DND-41 (cell line): Measurements from ENCODE around the gene FNDC3B.

ENCODE experiments used
- ATAC-seq: fragments of 200-7000 bp; cut with Tn5 transposase; 3 replicates; pipeline ENCODE4 v1.9.1; 2021; ENCODE audit warnings: low read depth; ENCODE audit not compliant: insufficient read depth
- DNase-seq: peaks from one replicate; pipeline ENCODE4 v3.0.0-alpha.2; 2020
- H2AFZ ChIP-seq: 2 replicates; pipeline ENCODE4 v1.6.0; 2012; ENCODE audit warnings: low read depth, low read length
- H3K27ac ChIP-seq: 2 replicates; pipeline ENCODE4 v1.5.1; 2012; ENCODE audit warnings: low read length, inconsistent platforms
- H3K27me3 ChIP-seq: fragments of 200-600 bp; sonication (generic); 2 replicates; pipeline ENCODE4 v1.6.0; 2012; ENCODE audit warnings: low read length, mild to moderate bottlenecking, inconsistent platforms; ENCODE audit not compliant: insufficient read depth, poor library complexity
- H3K36me3 ChIP-seq: 2 replicates; pipeline ENCODE4 v1.5.1; 2012; ENCODE audit warnings: low read length, inconsistent platforms; ENCODE audit not compliant: insufficient read depth
- H3K4me1 ChIP-seq: 2 replicates; pipeline ENCODE4 v1.5.1; 2012; ENCODE audit warnings: mild to moderate bottlenecking, low read length; ENCODE audit not compliant: insufficient read depth
- H3K4me2 ChIP-seq: 2 replicates; pipeline ENCODE4 v1.6.0; 2012; ENCODE audit warnings: mild to moderate bottlenecking, moderate library complexity, low read length, inconsistent platforms; ENCODE audit not compliant: insufficient read depth
- H3K4me3 ChIP-seq, 2 experiments: fragments of 200-600 bp in 1 of 2; shearing (Covaris generic) in 1 of 2; 2 replicates each; pipeline ENCODE4 v1.5.1; 2012 to 2016; ENCODE audit warnings: inconsistent platforms in 2 of 2, low read length in 2 of 2, mild to moderate bottlenecking in 2 of 2, low read depth in 1 of 2, moderate library complexity in 1 of 2
- H3K79me2 ChIP-seq: 2 replicates; pipeline ENCODE4 v1.6.0; 2012; ENCODE audit warnings: low read length, inconsistent platforms; ENCODE audit not compliant: insufficient read depth
- H3K9ac ChIP-seq: 2 replicates; pipeline ENCODE4 v1.6.0; 2012; ENCODE audit warnings: low read depth, mild to moderate bottlenecking, inconsistent platforms, low read length, moderate library complexity
- H3K9me3 ChIP-seq: 2 replicates; pipeline ENCODE4 v1.5.1; 2012; ENCODE audit warnings: low read length, moderate library complexity, mild to moderate bottlenecking, inconsistent platforms; ENCODE audit not compliant: insufficient read depth, severe bottlenecking
- H4K20me1 ChIP-seq: 2 replicates; pipeline ENCODE4 v1.6.0; 2012; ENCODE audit warnings: low read length; ENCODE audit not compliant: insufficient read depth
- CTCF ChIP-seq: IDR thresholded peaks from 2 replicates; pipeline ENCODE4 v1.5.1; 2012; ENCODE audit warnings: borderline replicate concordance, low read length, moderate library complexity, mild to moderate bottlenecking; ENCODE audit not compliant: poor library complexity, severe bottlenecking; ENCODE audit errors: extremely low read depth
- EZH2 ChIP-seq: IDR thresholded peaks from 3 replicates; pipeline ENCODE4 v1.6.1; 2012; ENCODE audit warnings: borderline replicate concordance, low read depth, mild to moderate bottlenecking, moderate library complexity, low read length, inconsistent platforms; ENCODE audit not compliant: severe bottlenecking

FNDC3B gene

GRCh38 chr3:172341482-172342059 lies 302.2 kb downstream of the FNDC3B start:
- Histone ChIP-seq H3K79me2 (no peaks in the 10 kb centered on the region), H3K9me3 (no peaks in the 10 kb centered on the region), H3K4me2 (no peak overlapping the region), H2AFZ (no peak overlapping the region), H3K4me1 (no peaks in the 10 kb centered on the region), H3K36me3 (no peaks in the 10 kb centered on the region), H3K9ac (no peak overlapping the region), H4K20me1 (no peaks in the 10 kb centered on the region), H3K4me3 (no peak overlapping the region), H3K27ac (no peak overlapping the region), H3K27me3 (no peaks in the 10 kb centered on the region)
- TF ChIP-seq CTCF (peak; percentile 85), EZH2 (no peak)
- ATAC-seq, result peak; percentile 93
- DNase-seq, result peak; percentile 30

GRCh38 chr3:172342097-172342659 lies 302.8 kb downstream of the FNDC3B start:
- Histone ChIP-seq H3K9me3 (no peaks in the 10 kb centered on the region), H3K4me3 (no peak overlapping the region), H3K4me1 (peaks cover 1% of the 10 kb centered on the region; the same call in 1 of the 2 replicates), H3K36me3 (no peaks in the 10 kb centered on the region), H3K4me2 (no peak overlapping the region), H3K9ac (no peak overlapping the region), H4K20me1 (no peaks in the 10 kb centered on the region), H3K27ac (no peak overlapping the region), H3K79me2 (no peaks in the 10 kb centered on the region), H3K27me3 (no peaks in the 10 kb centered on the region), H2AFZ (no peak overlapping the region)
- ATAC-seq (no peak), DNase-seq (no peak)
- TF ChIP-seq EZH2 (no peak), CTCF (no peak)

- DNase-seq (no peak), ATAC-seq (no peak)
- Histone ChIP-seq H4K20me1 (no peaks in the 10 kb centered on the region), H3K4me1 (peaks cover 11% of the 10 kb centered on the region), H3K36me3 (no peaks in the 10 kb centered on the region), H3K9me3 (no peaks in the 10 kb centered on the region), H3K9ac (no peak overlapping the region), H3K4me3 (no peak overlapping the region), H3K27me3 (no peaks in the 10 kb centered on the region), H3K79me2 (no peaks in the 10 kb centered on the region), H2AFZ (no peak overlapping the region), H3K4me2 (no peak overlapping the region), H3K27ac (no peak overlapping the region)
- TF ChIP-seq EZH2, result no peak
- no peak for TF ChIP-seq CTCF
Observed at GRCh38 chr3:172343117-172343516, 303.7 kb downstream of the FNDC3B start.

- TF ChIP-seq CTCF (no peak), EZH2 (no peak)
- peaks cover 14% of the 10 kb centered on the region for H3K4me1 ChIP-seq
- H3K27ac ChIP-seq, result no peak overlapping the region
- H3K9me3 ChIP-seq, result no peaks in the 10 kb centered on the region
- DNase-seq (no peak), ATAC-seq (no peak)
- H3K27me3 ChIP-seq, result no peaks in the 10 kb centered on the region
- no peak overlapping the region for H3K4me3 ChIP-seq
- H3K79me2 ChIP-seq, result no peaks in the 10 kb centered on the region
- H3K4me2 ChIP-seq, result no peak overlapping the region
- H4K20me1 ChIP-seq, result no peaks in the 10 kb centered on the region
- no peaks in the 10 kb centered on the region for H3K36me3 ChIP-seq
- H3K9ac ChIP-seq, result no peak overlapping the region
- no peak overlapping the region for H2AFZ ChIP-seq
Observed at GRCh38 chr3:172343979-172344378, 304.6 kb downstream of the FNDC3B start.
